Lung (tissue), 12 donors: ENCODE measurements around the gene TEX28. TPM values are rescaled to one million over a fixed set of nuclear protein-coding genes. Genes with fewer than 3 reads are reported as not detected.
A peak's percentile ranks its signal among the peaks of the same experiment; 100 is the strongest.

Experiments
- ATAC-seq: fragments of 200-7000 bp; cut with Tn5 transposase; one replicate; pipeline ENCODE4 v1.9.1; 2020; ENCODE audit warnings: moderate number of reproducible peaks; ENCODE audit not compliant: insufficient read depth, low FRiP score
- DNase-seq, 3 donors: peaks; one replicate each; pipeline ENCODE4 v3.0.0-alpha.2; 2013 to 2017
- H3K27ac ChIP-seq, 2 donors: one replicate each; pipeline ENCODE4 v1.5.1; 2013; ENCODE audit warnings: mild to moderate bottlenecking in 2 of 2, moderate library complexity in 2 of 2, control low read depth in 1 of 2, inconsistent platforms in 1 of 2, low read depth in 1 of 2, low read length in 1 of 2
- H3K27me3 ChIP-seq, 3 donors: one replicate each; pipeline ENCODE4 v1.5.1; 2013; ENCODE audit warnings: low read length in 2 of 3; ENCODE audit not compliant: control insufficient read depth in 3 of 3, insufficient read depth in 3 of 3
- H3K36me3 ChIP-seq, 4 donors: one replicate each; pipeline ENCODE4 v1.5.1; 2013; ENCODE audit warnings: low read length in 4 of 4, mild to moderate bottlenecking in 1 of 4, moderate library complexity in 1 of 4; ENCODE audit not compliant: control insufficient read depth in 4 of 4, insufficient read depth in 4 of 4
- H3K4me1 ChIP-seq, 5 donors: one replicate each; pipeline ENCODE4 v1.5.1; 2013; ENCODE audit warnings: low read length in 5 of 5, mild to moderate bottlenecking in 2 of 5, moderate library complexity in 1 of 5; ENCODE audit not compliant: control insufficient read depth in 5 of 5, insufficient read depth in 5 of 5
- H3K4me3 ChIP-seq: one replicate; pipeline ENCODE4 v1.5.1; 2013; ENCODE audit warnings: mild to moderate bottlenecking, control low read depth, moderate library complexity
- H3K9ac ChIP-seq, 2 donors: one replicate each; pipeline ENCODE4 v1.5.1; 2013; ENCODE audit warnings: low read length in 2 of 2, control low read depth in 1 of 2; ENCODE audit not compliant: insufficient read depth in 1 of 2
- H3K9me3 ChIP-seq, 4 donors: one replicate each; pipeline ENCODE4 v1.5.1; 2013; ENCODE audit warnings: low read length in 3 of 4, mild to moderate bottlenecking in 1 of 4, moderate library complexity in 1 of 4; ENCODE audit not compliant: control insufficient read depth in 4 of 4, insufficient read depth in 3 of 4
- CTCF ChIP-seq: IDR thresholded peaks from 2 replicates; pipeline ENCODE4 v1.5.1; 2012; ENCODE audit warnings: mild to moderate bottlenecking; ENCODE audit errors: control extremely low read depth, extremely low read depth
- WGBS, 2 donors: extraction: QIAGEN DNeasy Blood & Tissue Kit; methylation state at CpG; one replicate each; pipeline ENCODE4 v1.1.7; 2013; 5-methylcytosine and 5-hydroxymethylcytosine counted together
- polyA plus RNA-seq, 2 donors: library from polyadenylated mRNA; stranded (reverse); fragments of 200-250 nt; gene quantifications; one replicate each; pipeline ENCODE4 v1.2.1, GENCODE V29; 2013
- total RNA-seq, 2 donors: library from RNA; depleted of rRNA in 1 of 2; stranded (reverse); fragments of >200 nt in 1 of 2; gene quantifications; one replicate each; pipeline ENCODE4 v1.2.1, GENCODE V29; 2014 to 2021
- donor health status: control.
- donor health status: control.
- donor health status: Bipolar disorder and iron deficiency.
- donor health status: healthy.
- donor health status: DM: yes; HTN: yes; CAD: no.

The TEX28 gene
- total and polyA plus RNA-seq, 4 donors = 0.02 TPM; not detected in 3

- Histone ChIP-seq H3K9me3 (no peaks in the 10 kb centered on the region), H3K27ac (no peak overlapping the region), H3K4me1 (no peaks in the 10 kb centered on the region), H3K4me3 (no peak overlapping the region), H3K27me3 (no peaks in the 10 kb centered on the region), H3K9ac (no peak overlapping the region), H3K36me3 (no peaks in the 10 kb centered on the region)
- TF ChIP-seq CTCF = no peak
- DNase-seq (no peak), ATAC-seq (no peak)
- WGBS, 2 donors = 76 to 93% methylated on average over 18 to 19 of the region's 19 CpGs
Observed at GRCh38 chrX:154310616-154311536, 16.0 kb upstream of the TEX28 start.

- Histone ChIP-seq H3K9me3 (no peaks in the 10 kb centered on the region), H3K36me3 (no peaks in the 10 kb centered on the region), H3K4me3 (no peak overlapping the region), H3K4me1 (no peaks in the 10 kb centered on the region), H3K27me3 (no peaks in the 10 kb centered on the region), H3K9ac (no peak overlapping the region), H3K27ac (no peak overlapping the region)
- DNase-seq (no peak), ATAC-seq (no peak)
- no peak for TF ChIP-seq CTCF
- WGBS, 2 donors = 79 to 97% methylated on average over 13 to 16 of the region's 16 CpGs
Observed at GRCh38 chrX:154309041-154309775, 14.3 kb upstream of the TEX28 start.

GRCh38 chrX:154308108-154308946 is 13.4 kb upstream of the TEX28 start:
- WGBS, 2 donors = 56 to 69% methylated on average over 7 to 9 of the region's 9 CpGs
- no peaks in the 10 kb centered on the region for H3K36me3 ChIP-seq
- peak; percentile 68 for TF ChIP-seq CTCF
- H3K27me3 ChIP-seq = no peaks in the 10 kb centered on the region
- H3K27ac ChIP-seq = no peak overlapping the region
- H3K4me3 ChIP-seq = no peak overlapping the region
- DNase-seq (peak; percentile 40 to 52 (median 50)), ATAC-seq (no peak)
- H3K9ac ChIP-seq = no peak overlapping the region
- H3K4me1 ChIP-seq = no peaks in the 10 kb centered on the region
- no peaks in the 10 kb centered on the region for H3K9me3 ChIP-seq
